ENCODE results near the gene SPAG17. TPM values are rescaled to one million over a fixed set of nuclear protein-coding genes. Genes with fewer than 3 reads are reported as not detected.

The SPAG17 gene
- total RNA-seq, 1 experiment from 2014 or later, result 0.33 TPM

- H3K27me3 Mint-ChIP-seq (ENCODE audit: unreplicated experiment), result no peaks in the 10 kb centered on the region
- H3K9me3 Mint-ChIP-seq (ENCODE audit: low read depth, unreplicated experiment), result no peaks in the 10 kb centered on the region
- H3K36me3 Mint-ChIP-seq (ENCODE audit: insufficient read depth, unreplicated experiment), result peaks cover 7% of the 10 kb centered on the region
- no peak for TF ChIP-seq CTCF (IDR thresholded peaks at IDR 0.05; ENCODE audit: unreplicated experiment)
- intact Hi-C loops (cut with micrococcal nuclease; ENCODE audit: unreplicated experiment), result loop anchor here (10.0 kb wide), 1 partner anchor 57 kb away; no protein-coding TSS in a partner anchor
- no peak overlapping the region for H3K27ac Mint-ChIP-seq (ENCODE audit: unreplicated experiment)
- no TSS peak for BruUV-seq (replicated peaks)
- no peak for DNase-seq
- no peak overlapping the region for H3K4me3 Mint-ChIP-seq (ENCODE audit: low read depth, unreplicated experiment)
- no peaks in the 10 kb centered on the region for H3K4me1 Mint-ChIP-seq (ENCODE audit: low read depth, unreplicated experiment)
- CTCF ChIA-PET, result no interaction called here
These were observed 242.7 kb downstream of the SPAG17 start for GRCh38 chr1:117942293-117942692.

DNA sequence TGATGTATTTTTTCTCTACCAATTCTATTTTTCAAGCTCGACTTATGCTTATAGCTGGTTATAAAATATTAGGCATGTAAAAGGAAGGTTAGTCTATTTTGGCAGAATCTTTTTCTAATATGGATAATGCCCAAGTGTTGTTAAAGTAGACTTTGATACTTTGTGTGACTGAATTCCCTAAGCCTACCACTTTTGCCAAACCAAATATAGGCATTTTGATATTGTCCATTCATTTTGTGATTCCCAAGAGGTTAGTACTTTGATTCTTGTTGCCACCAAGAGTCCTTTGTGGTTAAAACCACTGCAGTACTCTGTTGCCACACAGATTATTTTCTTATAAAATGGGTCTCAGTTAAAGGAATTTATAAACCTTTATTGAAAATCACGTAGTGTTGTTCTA, 251.3 kb downstream of the SPAG17 start:
- BruUV-seq (replicated peaks), result no TSS peak
- no peak for TF ChIP-seq CTCF (IDR thresholded peaks at IDR 0.05; ENCODE audit: unreplicated experiment)
- no peak overlapping the region for H3K4me3 Mint-ChIP-seq (ENCODE audit: low read depth, unreplicated experiment)
- peaks cover 31% of the 10 kb centered on the region for H3K36me3 Mint-ChIP-seq (ENCODE audit: insufficient read depth, unreplicated experiment)
- no peaks in the 10 kb centered on the region for H3K9me3 Mint-ChIP-seq (ENCODE audit: low read depth, unreplicated experiment)
- peaks cover 31% of the 10 kb centered on the region for H3K4me1 Mint-ChIP-seq (ENCODE audit: low read depth, unreplicated experiment)
- intact Hi-C loops (cut with micrococcal nuclease; ENCODE audit: unreplicated experiment), result no loop called here
- CTCF ChIA-PET, result no interaction called here
- no peaks in the 10 kb centered on the region for H3K27me3 Mint-ChIP-seq (ENCODE audit: unreplicated experiment)
- DNase-seq, result no peak
- no peak overlapping the region for H3K27ac Mint-ChIP-seq (ENCODE audit: unreplicated experiment)

- peak; percentile 1 for DNase-seq
- Mint-ChIP-seq H3K36me3 (ENCODE audit: insufficient read depth, unreplicated experiment) (peaks cover 38% of the 10 kb centered on the region), H3K27ac (ENCODE audit: unreplicated experiment) (peak overlapping the region; percentile 20), H3K4me1 (ENCODE audit: low read depth, unreplicated experiment) (peaks cover 31% of the 10 kb centered on the region), H3K27me3 (ENCODE audit: unreplicated experiment) (no peaks in the 10 kb centered on the region), H3K4me3 (ENCODE audit: low read depth, unreplicated experiment) (peak overlapping the region; percentile 39), H3K9me3 (ENCODE audit: low read depth, unreplicated experiment) (no peaks in the 10 kb centered on the region)
- CTCF ChIA-PET, result interaction anchor here (0.7 kb wide), 1 partner anchor 341 kb away, joined by 4 read pairs; no protein-coding TSS in a partner anchor
- BruUV-seq (replicated peaks), result no TSS peak
- TF ChIP-seq CTCF (IDR thresholded peaks at IDR 0.05; ENCODE audit: unreplicated experiment), result no peak
- intact Hi-C loops (cut with micrococcal nuclease; ENCODE audit: unreplicated experiment), result no loop called here
These were observed 252.5 kb downstream of the SPAG17 start for GRCh38 chr1:117932576-117932975.

DNA sequence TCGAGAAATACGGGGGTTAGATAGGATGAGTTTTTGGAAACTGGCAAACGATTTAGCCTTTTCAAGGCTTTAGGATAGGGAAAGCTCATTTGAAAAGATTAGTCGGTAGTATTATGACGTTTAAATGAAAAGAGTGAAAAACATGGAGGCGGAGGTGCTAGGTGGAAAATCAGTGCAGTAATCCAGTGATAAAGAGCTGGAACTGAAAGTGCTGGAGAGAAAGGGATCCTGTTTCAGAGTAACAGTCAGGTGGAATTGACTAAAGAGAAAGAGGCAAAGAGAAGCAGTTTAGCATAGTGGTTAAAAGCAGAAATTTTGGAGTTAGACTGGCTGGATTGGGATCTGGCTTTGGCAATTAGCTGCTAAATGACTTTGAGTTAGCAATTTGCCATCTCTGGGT, 254.5 kb downstream of the SPAG17 start:
- Mint-ChIP-seq H3K27ac (ENCODE audit: unreplicated experiment) (peak overlapping the region; percentile 74), H3K9me3 (ENCODE audit: low read depth, unreplicated experiment) (no peaks in the 10 kb centered on the region), H3K36me3 (ENCODE audit: insufficient read depth, unreplicated experiment) (peaks cover 38% of the 10 kb centered on the region), H3K4me3 (ENCODE audit: low read depth, unreplicated experiment) (peak overlapping the region; percentile 89), H3K4me1 (ENCODE audit: low read depth, unreplicated experiment) (peaks cover 31% of the 10 kb centered on the region), H3K27me3 (ENCODE audit: unreplicated experiment) (no peaks in the 10 kb centered on the region)
- no peak for DNase-seq
- no peak for TF ChIP-seq CTCF (IDR thresholded peaks at IDR 0.05; ENCODE audit: unreplicated experiment)
- intact Hi-C loops (cut with micrococcal nuclease; ENCODE audit: unreplicated experiment), result no loop called here
- CTCF ChIA-PET, result no interaction called here
- BruUV-seq (replicated peaks), result no TSS peak

GRCh38 chr1:117930173-117930447, 254.9 kb downstream of the SPAG17 start:
- H3K27me3 Mint-ChIP-seq (ENCODE audit: unreplicated experiment), result no peaks in the 10 kb centered on the region
- intact Hi-C loops (cut with micrococcal nuclease; ENCODE audit: unreplicated experiment), result no loop called here
- DNase-seq, result no peak
- CTCF ChIA-PET, result no interaction called here
- H3K36me3 Mint-ChIP-seq (ENCODE audit: insufficient read depth, unreplicated experiment), result peaks cover 38% of the 10 kb centered on the region
- BruUV-seq (replicated peaks), result TSS peak; percentile 37
- no peak for TF ChIP-seq CTCF (IDR thresholded peaks at IDR 0.05; ENCODE audit: unreplicated experiment)
- peaks cover 31% of the 10 kb centered on the region for H3K4me1 Mint-ChIP-seq (ENCODE audit: low read depth, unreplicated experiment)
- H3K27ac Mint-ChIP-seq (ENCODE audit: unreplicated experiment), result peak overlapping the region; percentile 74
- H3K9me3 Mint-ChIP-seq (ENCODE audit: low read depth, unreplicated experiment), result no peaks in the 10 kb centered on the region
- peak overlapping the region; percentile 89 for H3K4me3 Mint-ChIP-seq (ENCODE audit: low read depth, unreplicated experiment)
